Measurements from ENCODE around the gene GRK5.

The GRK5 gene

GRCh38 chr10:119349341-119349740 is 142.0 kb downstream of the GRK5 start:
- H3K4me3 ChIP-seq (ENCODE audit: low read depth, low read length), result no peak overlapping the region
- no peaks in the 10 kb centered on the region for H3K36me3 ChIP-seq (replicated peaks)
- no peak for DNase-seq
- no peak for TF ChIP-seq CTCF (IDR thresholded peaks at IDR 0.05; ENCODE audit: low read depth, low read length, missing control alignments)
- in situ Hi-C loops (cut with HindIII; ENCODE audit: low pct_ligation_motif_present, low sequenced_read_pairs), result no loop called here
- H3K27ac ChIP-seq, result no peak overlapping the region
- no peaks in the 10 kb centered on the region for H3K27me3 ChIP-seq (replicated peaks)

- no peak for DNase-seq
- TF ChIP-seq CTCF (IDR thresholded peaks at IDR 0.05; ENCODE audit: low read depth, low read length, missing control alignments), result no peak
- in situ Hi-C loops (cut with HindIII; ENCODE audit: low pct_ligation_motif_present, low sequenced_read_pairs), result no loop called here
- Histone ChIP-seq H3K27ac (no peak overlapping the region), H3K4me3 (ENCODE audit: low read depth, low read length) (no peak overlapping the region), H3K36me3 (replicated peaks) (no peaks in the 10 kb centered on the region), H3K27me3 (replicated peaks) (no peaks in the 10 kb centered on the region)
Observed at GRCh38 chr10:119349937-119350501, 142.6 kb downstream of the GRK5 start.

GRCh38 chr10:119350502-119351097 is 143.2 kb downstream of the GRK5 start:
- Histone ChIP-seq H3K27me3 (replicated peaks) (no peaks in the 10 kb centered on the region), H3K27ac (no peak overlapping the region), H3K4me3 (ENCODE audit: low read depth, low read length) (no peak overlapping the region), H3K36me3 (replicated peaks) (no peaks in the 10 kb centered on the region)
- DNase-seq, result no peak
- TF ChIP-seq CTCF (IDR thresholded peaks at IDR 0.05; ENCODE audit: low read depth, low read length, missing control alignments), result no peak
- in situ Hi-C loops (cut with HindIII; ENCODE audit: low pct_ligation_motif_present, low sequenced_read_pairs), result no loop called here

GRCh38 chr10:119351189-119351588 is 143.8 kb downstream of the GRK5 start:
- in situ Hi-C loops (cut with HindIII; ENCODE audit: low pct_ligation_motif_present, low sequenced_read_pairs), result no loop called here
- H3K27me3 ChIP-seq (replicated peaks), result no peaks in the 10 kb centered on the region
- no peak overlapping the region for H3K27ac ChIP-seq
- no peak for TF ChIP-seq CTCF (IDR thresholded peaks at IDR 0.05; ENCODE audit: low read depth, low read length, missing control alignments)
- no peak for DNase-seq
- H3K4me3 ChIP-seq (ENCODE audit: low read depth, low read length), result no peak overlapping the region
- no peaks in the 10 kb centered on the region for H3K36me3 ChIP-seq (replicated peaks)

DNA sequence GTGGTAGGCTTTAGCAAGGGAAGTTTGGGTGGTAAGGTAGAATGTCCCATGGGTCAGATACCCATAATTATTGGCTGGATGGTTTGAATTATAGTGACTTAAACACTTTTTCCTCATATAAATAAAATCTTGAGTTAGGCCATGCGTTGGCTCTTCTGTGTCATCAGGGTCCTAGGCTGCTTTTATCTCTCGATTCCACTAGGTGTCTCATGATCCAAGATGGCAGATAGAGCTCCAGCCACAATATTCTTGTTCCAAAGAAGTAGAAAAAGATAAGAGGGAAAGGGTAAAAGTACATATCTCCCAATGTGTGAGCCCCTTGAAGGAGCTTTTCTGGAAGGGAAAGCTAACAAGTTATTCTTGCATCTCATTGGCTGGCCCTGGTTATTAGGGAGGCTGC is 144.7 kb downstream of the GRK5 start:
- in situ Hi-C loops (cut with HindIII; ENCODE audit: low pct_ligation_motif_present, low sequenced_read_pairs), result no loop called here
- no peaks in the 10 kb centered on the region for H3K36me3 ChIP-seq (replicated peaks)
- no peak overlapping the region for H3K27ac ChIP-seq
- TF ChIP-seq CTCF (IDR thresholded peaks at IDR 0.05; ENCODE audit: low read depth, low read length, missing control alignments), result peak; percentile 6
- no peak for DNase-seq
- H3K4me3 ChIP-seq (ENCODE audit: low read depth, low read length), result no peak overlapping the region
- no peaks in the 10 kb centered on the region for H3K27me3 ChIP-seq (replicated peaks)

- DNase-seq, result no peak
- Histone ChIP-seq H3K4me3 (ENCODE audit: low read depth, low read length) (no peak overlapping the region), H3K36me3 (replicated peaks) (no peaks in the 10 kb centered on the region), H3K27me3 (replicated peaks) (no peaks in the 10 kb centered on the region), H3K27ac (no peak overlapping the region)
- in situ Hi-C loops (cut with HindIII; ENCODE audit: low pct_ligation_motif_present, low sequenced_read_pairs), result no loop called here
- no peak for TF ChIP-seq CTCF (IDR thresholded peaks at IDR 0.05; ENCODE audit: low read depth, low read length, missing control alignments)
Observed at GRCh38 chr10:119352807-119353206, 145.4 kb downstream of the GRK5 start.

Measured in brain microvascular endothelial cell (primary cell).